ENCODE measurements around the gene TMEM132D. TPM values are rescaled to one million over a fixed set of nuclear protein-coding genes. Genes with fewer than 3 reads are reported as not detected.

Gene TMEM132D
- total RNA-seq, 4 donors from 2014 or later: not detected

DNA sequence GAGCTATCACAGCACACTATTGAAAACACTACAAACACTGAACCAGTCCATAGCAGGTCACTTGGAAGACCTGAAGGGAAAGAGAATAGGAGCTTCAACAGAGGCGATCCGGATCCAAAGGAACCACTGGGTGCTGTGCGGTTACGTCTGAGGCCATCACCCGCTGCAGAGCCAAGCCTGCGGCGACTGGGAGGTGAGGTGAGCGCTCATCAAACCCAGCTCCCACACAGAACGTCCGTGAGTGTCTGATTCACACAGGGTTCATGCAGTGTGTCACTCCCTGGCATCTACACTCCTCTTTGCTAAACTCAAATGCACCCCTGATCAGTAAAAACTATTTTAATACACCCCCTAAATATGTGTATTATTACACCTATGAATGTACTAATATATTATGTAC lies 64.1 kb downstream of the TMEM132D start:
- no peak for TF ChIP-seq CTCF (IDR thresholded peaks at IDR 0.05; ENCODE audit: low read depth)

GRCh38 chr12:129831294-129831693 lies 72.5 kb downstream of the TMEM132D start:
- no peak for TF ChIP-seq CTCF (IDR thresholded peaks at IDR 0.05; ENCODE audit: low read depth)

GRCh38 chr12:129830796-129831195 lies 73.0 kb downstream of the TMEM132D start:
- no peak for TF ChIP-seq CTCF (IDR thresholded peaks at IDR 0.05; ENCODE audit: low read depth)

DNA sequence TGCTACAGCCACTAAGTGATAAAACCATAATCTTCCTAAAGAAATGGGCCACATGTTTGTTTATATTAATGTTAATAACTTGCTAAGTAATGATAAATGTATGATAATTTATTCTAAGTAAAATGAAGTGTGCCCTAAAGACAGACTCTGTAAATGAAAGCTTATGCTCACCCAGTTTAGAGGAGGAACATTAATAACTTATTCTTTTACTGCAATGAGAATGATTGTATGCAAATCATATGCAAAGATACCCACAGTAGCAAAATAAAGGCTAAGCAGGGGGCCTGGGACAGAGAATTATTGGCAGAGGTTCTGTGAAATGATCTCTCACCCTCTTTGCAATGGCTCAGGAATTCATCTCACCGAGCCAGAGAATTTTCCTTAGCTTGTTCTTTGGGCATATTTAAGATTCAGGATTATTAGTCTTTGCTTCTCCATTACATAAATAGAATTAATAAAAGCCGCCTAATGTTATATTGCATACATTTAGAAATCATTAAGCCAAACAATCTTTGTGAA lies 75.9 kb downstream of the TMEM132D start:
- no peak for TF ChIP-seq CTCF (IDR thresholded peaks at IDR 0.05; ENCODE audit: low read depth)

GRCh38 chr12:129827102-129827865 lies 76.5 kb downstream of the TMEM132D start:
- TF ChIP-seq CTCF (IDR thresholded peaks at IDR 0.05; ENCODE audit: low read depth): no peak

DNA sequence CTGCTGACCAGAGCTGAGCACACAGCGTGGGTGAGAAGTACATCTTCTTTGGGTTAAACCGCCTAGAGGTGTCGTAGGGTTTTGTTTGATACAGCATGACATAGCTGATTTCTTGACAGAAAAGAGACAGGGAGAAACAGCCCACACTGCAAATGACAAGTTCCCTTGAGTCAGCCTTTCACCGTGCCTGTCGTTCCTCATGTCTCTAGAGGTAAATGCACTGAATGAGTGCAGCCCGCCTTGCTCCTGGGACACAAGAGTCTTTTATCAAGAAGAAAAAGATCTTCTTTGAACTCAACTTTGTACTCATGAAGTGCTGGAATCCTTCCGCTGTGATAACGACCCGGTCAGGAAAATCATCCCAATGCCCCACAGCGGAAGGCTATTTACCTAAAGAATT lies 77.6 kb downstream of the TMEM132D start:
- TF ChIP-seq CTCF (IDR thresholded peaks at IDR 0.05; ENCODE audit: low read depth): no peak

GRCh38 chr12:129825316-129825715 lies 78.5 kb downstream of the TMEM132D start:
- TF ChIP-seq CTCF (IDR thresholded peaks at IDR 0.05; ENCODE audit: low read depth): no peak
